CD4-positive, alpha-beta T cell (primary cell): ENCODE measurements around the gene DEPP1. TPM values are rescaled to one million over a fixed set of nuclear protein-coding genes. Genes with fewer than 3 reads are reported as not detected.

Experiments used
- ATAC-seq: fragments of 200-7000 bp; cut with Tn5 transposase; one replicate; pipeline ENCODE4 v1.10.0; 2022; ENCODE audit warnings: mild to moderate bottlenecking; ENCODE audit not compliant: poor library complexity
- CTCF ChIA-PET: fragments of 350-600 bp; sonication (Branson Sonifier 250); formaldehyde crosslinking; loops from one replicate; lab custom pipeline; 2021; ENCODE audit warnings: antibody characterized with exemption, inconsistent platforms; lab: Charles Lee
- POLR2A ChIA-PET: fragments of 350-600 bp; sonication (Branson Sonifier 250); formaldehyde crosslinking; loops from one replicate; lab custom pipeline; 2021; ENCODE audit warnings: antibody characterized with exemption, inconsistent platforms; lab: Charles Lee
- DNase-seq, 14 experiments: peaks; one replicate each; pipeline ENCODE4 v3.0.0-alpha.2; 2013 to 2020; ENCODE audit warnings: mixed read lengths in 2 of 14
- H3K27ac ChIP-seq, 2 donors: one replicate each; pipeline versions ENCODE4 v1.5.1 to v1.7.0; 2013; ENCODE audit warnings: low read length in 2 of 2, low read depth in 1 of 2, mild to moderate bottlenecking in 1 of 2
- H3K27me3 ChIP-seq, 2 experiments: 1 replicate in 1 of 2; 2 replicates in 1 of 2; pipeline versions ENCODE4 v1.6.1 to v1.7.0; 2013; ENCODE audit warnings: low read length in 2 of 2, control low read depth in 1 of 2, mild to moderate bottlenecking in 1 of 2, moderate library complexity in 1 of 2; ENCODE audit not compliant: insufficient read depth in 2 of 2, control insufficient read depth in 1 of 2
- H3K36me3 ChIP-seq: one replicate; pipeline ENCODE4 v1.6.1; 2013; ENCODE audit warnings: low read length, control low read depth; ENCODE audit not compliant: insufficient read depth
- H3K4me1 ChIP-seq: one replicate; pipeline ENCODE4 v1.6.1; 2013; ENCODE audit warnings: low read length, control low read depth; ENCODE audit not compliant: insufficient read depth
- H3K4me3 ChIP-seq: one replicate; pipeline ENCODE4 v1.5.1; 2013; ENCODE audit warnings: mild to moderate bottlenecking, low read length, moderate library complexity
- H3K9me3 ChIP-seq, 2 experiments: 1 replicate in 1 of 2; 2 replicates in 1 of 2; pipeline versions ENCODE4 v1.6.1 to v1.7.0; 2013; ENCODE audit warnings: low read length in 2 of 2, mild to moderate bottlenecking in 2 of 2, control low read depth in 1 of 2, moderate library complexity in 1 of 2; ENCODE audit not compliant: control insufficient read depth in 1 of 2, insufficient read depth in 1 of 2
- H3K27ac Mint-ChIP-seq: one replicate; pipeline ENCODE4 v1.8.0; 2020; ENCODE audit warnings: mixed read lengths
- H3K27me3 Mint-ChIP-seq: one replicate; pipeline ENCODE4 v1.8.0; 2021; ENCODE audit warnings: mixed read lengths
- H3K36me3 Mint-ChIP-seq: one replicate; pipeline ENCODE4 v1.8.0; 2021; ENCODE audit warnings: low read depth, mixed read lengths
- H3K4me1 Mint-ChIP-seq: one replicate; pipeline ENCODE4 v1.8.0; 2021; ENCODE audit warnings: low read depth, mixed read lengths
- H3K4me3 Mint-ChIP-seq: one replicate; pipeline ENCODE4 v1.8.0; 2020; ENCODE audit warnings: mild to moderate bottlenecking, mixed read lengths
- H3K9me3 Mint-ChIP-seq: one replicate; pipeline ENCODE4 v1.8.0; 2020; ENCODE audit warnings: mixed read lengths
- intact Hi-C, 2 experiments: fragments of 100-400 bp; cut with DNase I in 1 of 2; cut with micrococcal nuclease in 1 of 2; formaldehyde crosslinking; loops; one replicate each; pipeline versions ENCODE4 v1.15.1 to v1.9.0; 2023 to 2025; cut with DNase I, micrococcal nuclease
- total RNA-seq, 174 experiments: library from RNA in 2 of 174; stranded (reverse) in 2 of 174; gene quantifications; one replicate each; pipeline ENCODE4 v1.2.3 and lab custom pipeline; 2021 to 2026
- TF ChIP-seq, protein P1 (sequence below): fragments of 200-600 bp; IDR thresholded peaks from one replicate; pipeline ENCODE4 v1.8.0; 2022; ENCODE audit warnings: antibody characterized with exemption, mild to moderate bottlenecking

Gene DEPP1
- total RNA-seq, 2 experiments from 2014 or later = not detected

DNA sequence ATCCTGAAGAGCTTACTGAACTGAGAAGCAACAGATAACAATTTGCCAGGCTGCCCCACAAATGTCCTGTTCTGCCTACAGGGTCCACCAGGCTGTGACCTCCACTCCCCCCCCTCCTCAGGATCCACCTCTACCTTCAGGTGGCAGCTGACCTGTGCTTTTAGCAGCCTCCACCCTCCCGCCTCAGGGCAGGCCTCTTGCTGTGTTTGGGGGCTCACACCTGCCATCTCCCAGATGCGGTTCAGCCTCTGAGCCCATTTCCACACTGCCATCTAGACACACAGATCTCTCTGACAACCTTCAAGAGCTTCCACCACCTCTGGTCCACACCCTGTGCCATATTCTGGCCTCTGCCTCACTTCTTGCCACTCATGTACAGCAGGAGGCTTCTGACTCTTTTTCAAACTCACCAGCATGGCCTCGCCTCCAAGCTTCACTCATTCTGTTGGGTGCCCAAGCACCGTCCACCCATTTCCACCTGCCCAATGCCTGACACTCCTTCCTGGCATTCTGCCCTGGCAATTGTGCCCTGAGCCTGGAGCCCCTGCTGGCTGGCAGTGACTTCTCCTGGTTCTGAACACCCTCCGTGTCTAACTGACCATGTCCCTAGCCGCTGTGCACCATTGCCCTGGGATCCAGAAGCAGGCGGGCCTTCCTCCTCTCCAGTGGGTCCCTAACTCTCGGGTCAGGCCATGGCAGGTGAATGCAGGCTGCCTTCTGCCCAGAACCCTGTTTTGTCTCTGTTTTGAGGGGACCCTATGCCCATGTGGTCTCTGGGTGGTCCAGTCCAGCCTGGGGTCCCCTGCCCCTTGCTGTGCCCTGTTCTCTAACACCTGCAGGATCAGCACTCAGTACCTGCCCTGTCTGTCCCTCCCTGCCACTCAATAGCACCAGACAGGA is 49.0 kb downstream of the DEPP1 start:
- no peak overlapping the region for H3K27ac ChIP-seq
- no peak overlapping the region for H3K4me3 ChIP-seq
- no peak for DNase-seq
- H3K27me3 Mint-ChIP-seq = no peaks in the 10 kb centered on the region
- no peak overlapping the region for H3K27ac Mint-ChIP-seq
- H3K27me3 ChIP-seq = no peaks in the 10 kb centered on the region
- no peaks in the 10 kb centered on the region for H3K4me1 Mint-ChIP-seq
- H3K4me3 Mint-ChIP-seq = no peak overlapping the region
- ChIA-PET POLR2A (no interaction called here), CTCF (no interaction called here)
- H3K9me3 Mint-ChIP-seq = no peaks in the 10 kb centered on the region
- intact Hi-C loops = no loop called here
- no peaks in the 10 kb centered on the region for H3K9me3 ChIP-seq
- TF ChIP-seq, protein P1, sequence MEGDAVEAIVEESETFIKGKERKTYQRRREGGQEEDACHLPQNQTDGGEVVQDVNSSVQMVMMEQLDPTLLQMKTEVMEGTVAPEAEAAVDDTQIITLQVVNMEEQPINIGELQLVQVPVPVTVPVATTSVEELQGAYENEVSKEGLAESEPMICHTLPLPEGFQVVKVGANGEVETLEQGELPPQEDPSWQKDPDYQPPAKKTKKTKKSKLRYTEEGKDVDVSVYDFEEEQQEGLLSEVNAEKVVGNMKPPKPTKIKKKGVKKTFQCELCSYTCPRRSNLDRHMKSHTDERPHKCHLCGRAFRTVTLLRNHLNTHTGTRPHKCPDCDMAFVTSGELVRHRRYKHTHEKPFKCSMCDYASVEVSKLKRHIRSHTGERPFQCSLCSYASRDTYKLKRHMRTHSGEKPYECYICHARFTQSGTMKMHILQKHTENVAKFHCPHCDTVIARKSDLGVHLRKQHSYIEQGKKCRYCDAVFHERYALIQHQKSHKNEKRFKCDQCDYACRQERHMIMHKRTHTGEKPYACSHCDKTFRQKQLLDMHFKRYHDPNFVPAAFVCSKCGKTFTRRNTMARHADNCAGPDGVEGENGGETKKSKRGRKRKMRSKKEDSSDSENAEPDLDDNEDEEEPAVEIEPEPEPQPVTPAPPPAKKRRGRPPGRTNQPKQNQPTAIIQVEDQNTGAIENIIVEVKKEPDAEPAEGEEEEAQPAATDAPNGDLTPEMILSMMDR = no peak
- peaks cover 7% of the 10 kb centered on the region for H3K4me1 ChIP-seq
- no peak for ATAC-seq
- no peaks in the 10 kb centered on the region for H3K36me3 Mint-ChIP-seq
- no peaks in the 10 kb centered on the region for H3K36me3 ChIP-seq

DNA sequence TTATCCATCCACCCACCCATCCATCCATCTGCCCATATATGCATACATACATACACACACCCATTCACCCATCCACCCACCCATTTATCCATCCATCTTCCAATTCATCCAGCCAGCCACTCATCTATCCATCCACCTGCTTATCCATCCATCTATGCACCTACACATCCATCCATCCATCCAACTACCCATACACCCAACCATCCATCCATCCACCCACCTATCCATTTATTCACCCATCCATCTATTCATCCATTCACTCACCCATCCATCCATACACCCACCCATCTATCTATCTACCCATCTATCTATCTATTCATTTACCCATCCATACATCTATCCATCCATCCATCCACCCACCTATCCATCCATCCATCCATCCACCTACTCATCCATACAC is 50.1 kb downstream of the DEPP1 start:
- H3K27me3 Mint-ChIP-seq = no peaks in the 10 kb centered on the region
- intact Hi-C loops = no loop called here
- ATAC-seq = no peak
- Histone ChIP-seq H3K9me3 (no peaks in the 10 kb centered on the region), H3K27me3 (no peaks in the 10 kb centered on the region), H3K36me3 (no peaks in the 10 kb centered on the region), H3K4me3 (no peak overlapping the region), H3K4me1 (peaks cover 7% of the 10 kb centered on the region), H3K27ac (no peak overlapping the region)
- no peak overlapping the region for H3K4me3 Mint-ChIP-seq
- DNase-seq = no peak
- no peak overlapping the region for H3K27ac Mint-ChIP-seq
- no peaks in the 10 kb centered on the region for H3K36me3 Mint-ChIP-seq
- TF ChIP-seq, protein P1 = no peak
- no peaks in the 10 kb centered on the region for H3K9me3 Mint-ChIP-seq
- POLR2A ChIA-PET = no interaction called here
- CTCF ChIA-PET = no interaction called here
- H3K4me1 Mint-ChIP-seq = no peaks in the 10 kb centered on the region

DNA sequence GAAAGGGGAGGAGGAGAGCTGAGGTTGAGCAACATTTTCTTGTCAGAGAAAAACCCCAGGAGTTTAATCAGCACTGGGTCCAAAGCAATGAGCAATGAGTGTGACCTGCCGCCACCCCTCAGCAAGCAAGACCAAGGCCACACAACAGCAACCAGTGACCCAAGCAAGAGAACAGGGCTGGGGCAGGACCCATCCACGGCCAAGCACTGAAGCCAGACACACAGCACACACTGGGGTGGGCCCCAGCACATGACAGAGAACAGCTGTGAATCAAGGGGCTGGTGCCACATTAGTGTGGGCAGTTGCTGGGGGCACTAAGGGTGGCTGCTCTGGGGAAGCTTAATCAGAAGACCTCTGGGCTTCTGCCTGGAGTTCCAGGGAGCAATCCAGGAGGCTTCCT is 51.3 kb downstream of the DEPP1 start:
- no peak overlapping the region for H3K4me3 Mint-ChIP-seq
- Histone ChIP-seq H3K4me1 (no peaks in the 10 kb centered on the region), H3K27ac (no peak overlapping the region), H3K9me3 (no peaks in the 10 kb centered on the region), H3K36me3 (no peaks in the 10 kb centered on the region), H3K4me3 (no peak overlapping the region), H3K27me3 (no peaks in the 10 kb centered on the region)
- H3K36me3 Mint-ChIP-seq = no peaks in the 10 kb centered on the region
- H3K27ac Mint-ChIP-seq = no peak overlapping the region
- ATAC-seq (no peak), DNase-seq (no peak)
- intact Hi-C loops = no loop called here
- H3K4me1 Mint-ChIP-seq = no peaks in the 10 kb centered on the region
- no peaks in the 10 kb centered on the region for H3K27me3 Mint-ChIP-seq
- CTCF ChIA-PET = no interaction called here
- H3K9me3 Mint-ChIP-seq = no peaks in the 10 kb centered on the region
- POLR2A ChIA-PET = no interaction called here
- TF ChIP-seq, protein P1 = no peak
